DND-41 (cell line): ENCODE results near the gene TFR2.
"Not testable (repeated sequence)": the region's sequence is repeated elsewhere in the genome, so short reads cannot be mapped to it uniquely, and the experiment has no call there.

ENCODE experiments used
- ATAC-seq: fragments of 200-7000 bp; cut with Tn5 transposase; 3 replicates; pipeline ENCODE4 v1.9.1; 2021; ENCODE audit warnings: low read depth; ENCODE audit not compliant: insufficient read depth
- DNase-seq: peaks from one replicate; pipeline ENCODE4 v3.0.0-alpha.2; 2020
- H2AFZ ChIP-seq: 2 replicates; pipeline ENCODE4 v1.6.0; 2012; ENCODE audit warnings: low read depth, low read length
- H3K27ac ChIP-seq: 2 replicates; pipeline ENCODE4 v1.5.1; 2012; ENCODE audit warnings: low read length, inconsistent platforms
- H3K27me3 ChIP-seq: fragments of 200-600 bp; sonication (generic); 2 replicates; pipeline ENCODE4 v1.6.0; 2012; ENCODE audit warnings: low read length, mild to moderate bottlenecking, inconsistent platforms; ENCODE audit not compliant: insufficient read depth, poor library complexity
- H3K36me3 ChIP-seq: 2 replicates; pipeline ENCODE4 v1.5.1; 2012; ENCODE audit warnings: low read length, inconsistent platforms; ENCODE audit not compliant: insufficient read depth
- H3K4me1 ChIP-seq: 2 replicates; pipeline ENCODE4 v1.5.1; 2012; ENCODE audit warnings: mild to moderate bottlenecking, low read length; ENCODE audit not compliant: insufficient read depth
- H3K4me2 ChIP-seq: 2 replicates; pipeline ENCODE4 v1.6.0; 2012; ENCODE audit warnings: mild to moderate bottlenecking, moderate library complexity, low read length, inconsistent platforms; ENCODE audit not compliant: insufficient read depth
- H3K4me3 ChIP-seq, 2 experiments: fragments of 200-600 bp in 1 of 2; shearing (Covaris generic) in 1 of 2; 2 replicates each; pipeline ENCODE4 v1.5.1; 2012 to 2016; ENCODE audit warnings: inconsistent platforms in 2 of 2, low read length in 2 of 2, mild to moderate bottlenecking in 2 of 2, low read depth in 1 of 2, moderate library complexity in 1 of 2
- H3K79me2 ChIP-seq: 2 replicates; pipeline ENCODE4 v1.6.0; 2012; ENCODE audit warnings: low read length, inconsistent platforms; ENCODE audit not compliant: insufficient read depth
- H3K9ac ChIP-seq: 2 replicates; pipeline ENCODE4 v1.6.0; 2012; ENCODE audit warnings: low read depth, mild to moderate bottlenecking, inconsistent platforms, low read length, moderate library complexity
- H3K9me3 ChIP-seq: 2 replicates; pipeline ENCODE4 v1.5.1; 2012; ENCODE audit warnings: low read length, moderate library complexity, mild to moderate bottlenecking, inconsistent platforms; ENCODE audit not compliant: insufficient read depth, severe bottlenecking
- H4K20me1 ChIP-seq: 2 replicates; pipeline ENCODE4 v1.6.0; 2012; ENCODE audit warnings: low read length; ENCODE audit not compliant: insufficient read depth
- EZH2 ChIP-seq: IDR thresholded peaks from 3 replicates; pipeline ENCODE4 v1.6.1; 2012; ENCODE audit warnings: borderline replicate concordance, low read depth, mild to moderate bottlenecking, moderate library complexity, low read length, inconsistent platforms; ENCODE audit not compliant: severe bottlenecking
- TF ChIP-seq, protein P1 (sequence below): IDR thresholded peaks from 2 replicates; pipeline ENCODE4 v1.5.1; 2012; ENCODE audit warnings: borderline replicate concordance, low read length, moderate library complexity, mild to moderate bottlenecking; ENCODE audit not compliant: poor library complexity, severe bottlenecking; ENCODE audit errors: extremely low read depth

Gene TFR2

DNA sequence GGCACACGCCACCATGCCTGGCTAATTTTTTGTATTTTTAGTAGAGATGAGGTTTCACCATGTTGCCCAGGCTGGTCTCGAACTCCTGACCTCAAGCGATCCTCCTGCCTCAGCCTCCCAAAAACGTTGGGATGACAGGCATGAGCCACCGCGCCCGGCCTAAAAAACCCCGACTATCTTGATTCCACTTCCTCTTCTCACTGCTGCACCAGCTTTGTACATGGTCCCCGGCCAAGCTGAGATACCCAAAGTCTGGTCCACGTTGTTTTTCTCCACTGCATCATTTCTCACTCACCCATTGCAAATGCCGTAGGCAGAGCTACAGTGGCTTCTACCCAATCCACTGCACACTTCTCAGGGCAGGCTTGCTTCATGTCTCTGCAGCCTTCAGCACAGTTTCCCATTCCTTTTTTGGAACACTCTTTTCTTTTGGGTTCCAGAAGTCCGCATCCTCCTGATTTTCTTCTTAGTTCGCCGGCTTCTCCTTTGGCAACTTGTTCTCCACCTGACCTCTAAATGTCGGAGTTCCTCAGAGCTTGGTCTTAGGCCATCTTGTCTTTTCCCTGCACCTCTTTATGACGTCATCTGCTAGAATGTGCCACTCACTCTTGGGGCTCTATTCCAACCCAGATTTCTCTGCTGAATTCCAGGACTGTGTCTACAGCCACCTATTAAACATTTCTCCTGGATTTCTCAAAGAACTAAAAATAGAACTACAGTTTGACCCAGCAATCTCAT lies 26.1 kb upstream of the TFR2 start:
- no peak overlapping the region for H2AFZ ChIP-seq
- no peak overlapping the region for H3K27ac ChIP-seq
- H3K4me3 ChIP-seq, result no peak overlapping the region
- no peaks in the 10 kb centered on the region for H4K20me1 ChIP-seq
- TF ChIP-seq, protein P1, sequence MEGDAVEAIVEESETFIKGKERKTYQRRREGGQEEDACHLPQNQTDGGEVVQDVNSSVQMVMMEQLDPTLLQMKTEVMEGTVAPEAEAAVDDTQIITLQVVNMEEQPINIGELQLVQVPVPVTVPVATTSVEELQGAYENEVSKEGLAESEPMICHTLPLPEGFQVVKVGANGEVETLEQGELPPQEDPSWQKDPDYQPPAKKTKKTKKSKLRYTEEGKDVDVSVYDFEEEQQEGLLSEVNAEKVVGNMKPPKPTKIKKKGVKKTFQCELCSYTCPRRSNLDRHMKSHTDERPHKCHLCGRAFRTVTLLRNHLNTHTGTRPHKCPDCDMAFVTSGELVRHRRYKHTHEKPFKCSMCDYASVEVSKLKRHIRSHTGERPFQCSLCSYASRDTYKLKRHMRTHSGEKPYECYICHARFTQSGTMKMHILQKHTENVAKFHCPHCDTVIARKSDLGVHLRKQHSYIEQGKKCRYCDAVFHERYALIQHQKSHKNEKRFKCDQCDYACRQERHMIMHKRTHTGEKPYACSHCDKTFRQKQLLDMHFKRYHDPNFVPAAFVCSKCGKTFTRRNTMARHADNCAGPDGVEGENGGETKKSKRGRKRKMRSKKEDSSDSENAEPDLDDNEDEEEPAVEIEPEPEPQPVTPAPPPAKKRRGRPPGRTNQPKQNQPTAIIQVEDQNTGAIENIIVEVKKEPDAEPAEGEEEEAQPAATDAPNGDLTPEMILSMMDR, result no peak
- no peak for TF ChIP-seq EZH2
- no peaks in the 10 kb centered on the region for H3K9me3 ChIP-seq
- no peaks in the 10 kb centered on the region for H3K36me3 ChIP-seq
- H3K4me1 ChIP-seq, result peaks cover under 1% of the 10 kb centered on the region
- H3K79me2 ChIP-seq, result no peaks in the 10 kb centered on the region
- ATAC-seq (no peak), DNase-seq (no peak)
- H3K27me3 ChIP-seq, result no peaks in the 10 kb centered on the region
- H3K4me2 ChIP-seq, result no peak overlapping the region
- H3K9ac ChIP-seq, result no peak overlapping the region

- TF ChIP-seq, protein P1, result no peak
- no peak for TF ChIP-seq EZH2
- no peaks in the 10 kb centered on the region for H3K79me2 ChIP-seq
- no peak for ATAC-seq
- no peaks in the 10 kb centered on the region for H3K4me1 ChIP-seq
- H3K27me3 ChIP-seq, result no peaks in the 10 kb centered on the region
- no peak overlapping the region for H3K9ac ChIP-seq
- no peaks in the 10 kb centered on the region for H4K20me1 ChIP-seq
- H3K36me3 ChIP-seq, result no peaks in the 10 kb centered on the region
- no peaks in the 10 kb centered on the region for H3K9me3 ChIP-seq
- H3K4me2 ChIP-seq, result no peak overlapping the region
- H2AFZ ChIP-seq, result no peak overlapping the region
- no peak for DNase-seq
- no peak overlapping the region for H3K27ac ChIP-seq
- no peak overlapping the region for H3K4me3 ChIP-seq
Observed at GRCh38 chr7:100665168-100665726, 23.9 kb upstream of the TFR2 start.

GRCh38 chr7:100662194-100662776 lies 20.9 kb upstream of the TFR2 start:
- not testable (repeated sequence) for H2AFZ ChIP-seq, H3K4me2 ChIP-seq, H3K9me3 ChIP-seq, ATAC-seq, H4K20me1 ChIP-seq, H3K9ac ChIP-seq, H3K4me3 ChIP-seq, H3K79me2 ChIP-seq, H3K27me3 ChIP-seq, H3K27ac ChIP-seq, DNase-seq, H3K4me1 ChIP-seq, H3K36me3 ChIP-seq

DNA sequence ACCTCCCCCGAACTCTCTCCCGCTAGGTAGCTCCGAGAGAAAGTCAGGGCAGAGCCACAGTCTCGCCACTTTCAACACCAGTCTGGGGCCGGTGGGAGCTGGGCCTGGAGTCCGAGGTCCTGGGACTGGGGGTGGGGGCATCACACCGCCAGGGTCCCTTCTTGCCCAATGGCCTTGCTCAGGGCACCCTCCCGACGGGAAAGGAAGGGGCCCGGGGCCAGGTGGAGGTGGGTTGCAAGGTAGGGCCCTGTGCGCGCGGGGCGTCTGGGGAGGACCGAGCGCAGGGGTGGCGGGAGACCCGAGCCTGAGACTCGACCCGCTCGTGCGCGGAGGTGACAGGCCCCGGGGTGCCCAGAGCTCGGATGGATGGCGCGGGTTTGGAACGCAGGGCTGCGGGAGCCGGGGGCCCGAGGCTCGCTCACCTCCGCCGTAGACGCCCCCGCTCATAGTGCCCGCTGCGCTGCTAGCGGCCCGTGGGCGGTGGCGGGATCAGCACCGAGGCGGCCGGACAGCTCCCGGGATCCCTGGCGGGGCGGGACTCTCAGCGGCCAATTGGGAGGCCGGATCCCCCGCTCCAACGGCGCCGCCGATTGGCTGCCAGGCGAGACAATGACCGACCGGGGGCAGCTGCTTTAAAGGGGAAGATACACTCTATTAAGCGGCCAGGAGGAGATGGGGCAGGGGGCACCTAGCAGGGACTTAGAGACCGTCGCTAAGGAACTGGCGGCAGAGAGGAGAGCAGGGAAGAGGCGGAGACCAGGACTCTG lies 14.7 kb upstream of the TFR2 start, which contains the start of gene ACTL6B:
TSS of gene ACTL6B (minus strand) at position 541 of the 767 bp plus-strand sequence. CDS start at position 447, 94 bp downstream.
- no peaks in the 10 kb centered on the region for H4K20me1 ChIP-seq
- no peaks in the 10 kb centered on the region for H3K36me3 ChIP-seq
- no peak within 1 kb of the TSS for H2AFZ ChIP-seq
- no peak within 1 kb of the TSS for H3K4me2 ChIP-seq
- no peak within 1 kb of the TSS for H3K27ac ChIP-seq
- H3K27me3 ChIP-seq, result no peaks in the 10 kb centered on the region
- no peak for ATAC-seq
- H3K79me2 ChIP-seq, result no peaks in the 10 kb centered on the region
- TF ChIP-seq EZH2, result no peak
- TF ChIP-seq, protein P1, result no peak
- H3K9me3 ChIP-seq, result no peaks in the 10 kb centered on the region
- no peak within 1 kb of the TSS for H3K9ac ChIP-seq
- peak; percentile 16 for DNase-seq
- H3K4me1 ChIP-seq, result no peaks in the 10 kb centered on the region
- no peak within 1 kb of the TSS for H3K4me3 ChIP-seq
